A172 (cell line): ENCODE measurements around the gene MGAT1. TPM values are rescaled to one million over a fixed set of nuclear protein-coding genes. Genes with fewer than 3 reads are reported as not detected.

Experiments
- total RNA-seq: library from RNA; depleted of rRNA; stranded (reverse); fragments of >200 nt; shearing (Covaris generic); gene quantifications from 2 replicates; pipeline ENCODE4 v1.2.3, GENCODE V29; 2014; rRNA removed

MGAT1 gene
- total RNA-seq, 1 experiment from 2014 or later = 65.4 TPM

Other genes starting within 250 kb of the MGAT1 start
- not detected in 2 replicates for gene SCGB3A1, start 211.3 kb downstream of the MGAT1 start, total RNA-seq
- 9.8 and 11.5 TPM in 2 replicates for gene FLT4, start 153.2 kb downstream of the MGAT1 start, total RNA-seq
- not detected in 2 replicates for gene OR2Y1, start 62.7 kb downstream of the MGAT1 start, total RNA-seq
- 30.8 and 38.2 TPM in 2 replicates for gene ZFP62, start 58.5 kb upstream of the MGAT1 start, total RNA-seq
- gene BTNL8, start 96.4 kb upstream of the MGAT1 start, total RNA-seq = 0.71 TPM in 1 of 2 replicates, not detected in the other
- not detected in 2 replicates for gene BTNL3, start 186.0 kb upstream of the MGAT1 start, total RNA-seq
- not detected in 2 replicates for gene BTNL9, start 237.5 kb upstream of the MGAT1 start, total RNA-seq